ENCODE measurements around the gene POLR2A. TPM values are rescaled to one million over a fixed set of nuclear protein-coding genes. Genes with fewer than 3 reads are reported as not detected.

POLR2A gene
- total and polyA plus RNA-seq, 8 donors, result 90.8 to 118 (median 109) TPM

Other genes starting within 250 kb of the POLR2A start
Only the 30 nearest of the 40 such genes appear.
- under 1 TPM; 0.60 to 0.85 TPM for gene SLC2A4, start 202.6 kb upstream of the POLR2A start, total RNA-seq
- 1 to 10 TPM in 4 of 6 donors, under 1 TPM in 2; 0.93 to 1.5 (median 1.3) TPM for gene SLC2A4, start 202.6 kb upstream of the POLR2A start, polyA plus RNA-seq (ENCODE audit: insufficient read length in 6 of 6)
- gene YBX2, start 189.7 kb upstream of the POLR2A start, total RNA-seq, result under 1 TPM; 0.37 to 0.67 TPM
- 1 to 10 TPM; 1.3 to 2.5 (median 1.6) TPM for gene YBX2, start 189.7 kb upstream of the POLR2A start, polyA plus RNA-seq (ENCODE audit: insufficient read length in 6 of 6)
- gene EIF5A, start 176.7 kb upstream of the POLR2A start, total RNA-seq, result 100 to 1,000 TPM; 307 to 622 TPM
- 100 to 1,000 TPM; 213 to 323 (median 262) TPM for gene EIF5A, start 176.7 kb upstream of the POLR2A start, polyA plus RNA-seq (ENCODE audit: insufficient read length in 6 of 6)
- 10 to 100 TPM; 48.2 to 54.9 TPM for gene GPS2, start 169.0 kb upstream of the POLR2A start, total RNA-seq
- gene GPS2, start 169.0 kb upstream of the POLR2A start, polyA plus RNA-seq (ENCODE audit: insufficient read length in 6 of 6), result 100 to 1,000 TPM in 1 of 6 donors, 10 to 100 TPM in 5; 73.0 to 102 (median 81.9) TPM
- gene NEURL4, start 155.0 kb upstream of the POLR2A start, total RNA-seq, result 10 to 100 TPM; 27.8 to 35.2 TPM
- 10 to 100 TPM; 22.2 to 36.8 (median 27.9) TPM for gene NEURL4, start 155.0 kb upstream of the POLR2A start, polyA plus RNA-seq (ENCODE audit: insufficient read length in 6 of 6)
- gene ACAP1, start 147.8 kb upstream of the POLR2A start, total RNA-seq, result 10 to 100 TPM in 1 of 2 donors, 1 to 10 TPM in 1; 9.9 to 51.4 TPM
- gene ACAP1, start 147.8 kb upstream of the POLR2A start, polyA plus RNA-seq (ENCODE audit: insufficient read length in 6 of 6), result 10 to 100 TPM in 2 of 6 donors, 1 to 10 TPM in 4; 6.7 to 11.3 (median 8.1) TPM
- gene KCTD11, start 132.2 kb upstream of the POLR2A start, total RNA-seq, result 10 to 100 TPM; 10.3 to 10.7 TPM
- 10 to 100 TPM in 3 of 6 donors, 1 to 10 TPM in 3; 8.3 to 13.1 (median 9.9) TPM for gene KCTD11, start 132.2 kb upstream of the POLR2A start, polyA plus RNA-seq (ENCODE audit: insufficient read length in 6 of 6)
- not detected for gene TMEM95, start 129.2 kb upstream of the POLR2A start, total RNA-seq
- not detected for gene TMEM95, start 129.2 kb upstream of the POLR2A start, polyA plus RNA-seq (ENCODE audit: insufficient read length in 6 of 6)
- 1 to 10 TPM; 6.1 to 6.4 TPM for gene TNK1, start 103.3 kb upstream of the POLR2A start, total RNA-seq
- gene TNK1, start 103.3 kb upstream of the POLR2A start, polyA plus RNA-seq (ENCODE audit: insufficient read length in 6 of 6), result 1 to 10 TPM; 5.3 to 8.7 (median 6.4) TPM
- gene PLSCR3, start 89.8 kb upstream of the POLR2A start, total RNA-seq, result 10 to 100 TPM; 42.0 to 42.7 TPM
- gene PLSCR3, start 89.8 kb upstream of the POLR2A start, polyA plus RNA-seq (ENCODE audit: insufficient read length in 6 of 6), result 10 to 100 TPM; 46.0 to 62.5 (median 57.7) TPM
- 10 to 100 TPM; 50.7 to 56.0 TPM for gene TMEM256, start 80.3 kb upstream of the POLR2A start, total RNA-seq
- 10 to 100 TPM; 70.7 to 75.7 (median 72.5) TPM for gene TMEM256, start 80.3 kb upstream of the POLR2A start, polyA plus RNA-seq (ENCODE audit: insufficient read length in 6 of 6)
- gene NLGN2, start 76.5 kb upstream of the POLR2A start, total RNA-seq, result 10 to 100 TPM; 14.8 to 20.1 TPM
- gene NLGN2, start 76.5 kb upstream of the POLR2A start, polyA plus RNA-seq (ENCODE audit: insufficient read length in 6 of 6), result 10 to 100 TPM; 25.3 to 34.4 (median 30.1) TPM
- not detected for gene SPEM1, start 64.0 kb upstream of the POLR2A start, total RNA-seq
- not detected for gene SPEM1, start 64.0 kb upstream of the POLR2A start, polyA plus RNA-seq (ENCODE audit: insufficient read length in 6 of 6)
- not detected for gene SPEM2, start 58.8 kb upstream of the POLR2A start, total RNA-seq
- gene SPEM2, start 58.8 kb upstream of the POLR2A start, polyA plus RNA-seq (ENCODE audit: insufficient read length in 6 of 6), result not detected
- gene SPEM3, start 55.5 kb upstream of the POLR2A start, total RNA-seq, result not detected
- gene SPEM3, start 55.5 kb upstream of the POLR2A start, polyA plus RNA-seq (ENCODE audit: insufficient read length in 6 of 6), result not detected
- gene TMEM102, start 48.9 kb upstream of the POLR2A start, total RNA-seq, result 1 to 10 TPM; 7.2 to 9.6 TPM
- 1 to 10 TPM; 2.1 to 3.3 (median 2.6) TPM for gene TMEM102, start 48.9 kb upstream of the POLR2A start, polyA plus RNA-seq (ENCODE audit: insufficient read length in 6 of 6)
- gene FGF11, start 44.9 kb upstream of the POLR2A start, total RNA-seq, result 1 to 10 TPM in 1 of 2 donors, under 1 TPM in 1; 0.97 to 1.7 TPM
- 1 to 10 TPM; 1.7 to 2.8 (median 2.3) TPM for gene FGF11, start 44.9 kb upstream of the POLR2A start, polyA plus RNA-seq (ENCODE audit: insufficient read length in 6 of 6)
- 10 to 100 TPM; 10.6 to 12.1 TPM for gene CHRNB1, start 39.3 kb upstream of the POLR2A start, total RNA-seq
- 10 to 100 TPM in 2 of 6 donors, 1 to 10 TPM in 4; 7.0 to 10.3 (median 9.6) TPM for gene CHRNB1, start 39.3 kb upstream of the POLR2A start, polyA plus RNA-seq (ENCODE audit: insufficient read length in 6 of 6)
- gene ZBTB4, start 4.7 kb upstream of the POLR2A start, total RNA-seq, result 10 to 100 TPM; 46.2 to 63.2 TPM
- gene ZBTB4, start 4.7 kb upstream of the POLR2A start, polyA plus RNA-seq (ENCODE audit: insufficient read length in 6 of 6), result 10 to 100 TPM; 39.7 to 49.7 (median 42.8) TPM
- gene SLC35G6, start 2.9 kb upstream of the POLR2A start, total RNA-seq, result not detected
- gene SLC35G6, start 2.9 kb upstream of the POLR2A start, polyA plus RNA-seq (ENCODE audit: insufficient read length in 6 of 6), result under 1 TPM; 0.17 to 0.35 (median 0.35) TPM
- gene TNFSF12, start 64.7 kb downstream of the POLR2A start, total RNA-seq, result 10 to 100 TPM; 48.5 to 50.5 TPM
- gene TNFSF12, start 64.7 kb downstream of the POLR2A start, polyA plus RNA-seq (ENCODE audit: insufficient read length in 6 of 6), result 10 to 100 TPM; 23.6 to 30.7 (median 28.4) TPM
- 10 to 100 TPM; 79.2 to 87.4 TPM for gene TNFSF13, start 74.4 kb downstream of the POLR2A start, total RNA-seq
- gene TNFSF13, start 74.4 kb downstream of the POLR2A start, polyA plus RNA-seq (ENCODE audit: insufficient read length in 6 of 6), result 10 to 100 TPM; 13.5 to 21.9 (median 19.8) TPM
- gene SENP3, start 77.6 kb downstream of the POLR2A start, total RNA-seq, result 10 to 100 TPM; 43.5 to 48.6 TPM
- gene SENP3, start 77.6 kb downstream of the POLR2A start, polyA plus RNA-seq (ENCODE audit: insufficient read length in 6 of 6), result 10 to 100 TPM; 61.9 to 72.5 (median 69.5) TPM
- gene CD68, start 95.3 kb downstream of the POLR2A start, total RNA-seq, result 100 to 1,000 TPM; 305 to 427 TPM
- gene CD68, start 95.3 kb downstream of the POLR2A start, polyA plus RNA-seq (ENCODE audit: insufficient read length in 6 of 6), result 10 to 100 TPM; 23.1 to 35.7 (median 30.5) TPM
- gene MPDU1, start 99.5 kb downstream of the POLR2A start, total RNA-seq, result 10 to 100 TPM; 81.4 to 87.5 TPM
- gene MPDU1, start 99.5 kb downstream of the POLR2A start, polyA plus RNA-seq (ENCODE audit: insufficient read length in 6 of 6), result 10 to 100 TPM; 77.8 to 96.1 (median 85.8) TPM
- under 1 TPM in 1 of 2 donors, not detected in 1; 0.31 TPM for gene SOX15, start 105.7 kb downstream of the POLR2A start, total RNA-seq
- 1 to 10 TPM; 1.5 to 2.0 (median 1.9) TPM for gene SOX15, start 105.7 kb downstream of the POLR2A start, polyA plus RNA-seq (ENCODE audit: insufficient read length in 6 of 6)
- gene FXR2, start 130.5 kb downstream of the POLR2A start, total RNA-seq, result 10 to 100 TPM; 30.6 to 34.6 TPM
- 10 to 100 TPM; 35.9 to 47.5 (median 40.5) TPM for gene FXR2, start 130.5 kb downstream of the POLR2A start, polyA plus RNA-seq (ENCODE audit: insufficient read length in 6 of 6)
- 10 to 100 TPM; 59.8 to 77.3 TPM for gene SAT2, start 143.5 kb downstream of the POLR2A start, total RNA-seq
- gene SAT2, start 143.5 kb downstream of the POLR2A start, polyA plus RNA-seq (ENCODE audit: insufficient read length in 6 of 6), result 10 to 100 TPM; 78.2 to 95.9 (median 87.2) TPM
- gene SHBG, start 145.8 kb downstream of the POLR2A start, total RNA-seq, result under 1 TPM in 1 of 2 donors, not detected in 1; 0.50 TPM
- gene SHBG, start 145.8 kb downstream of the POLR2A start, polyA plus RNA-seq (ENCODE audit: insufficient read length in 6 of 6), result 1 to 10 TPM in 5 of 6 donors, under 1 TPM in 1; 0.72 to 2.2 (median 1.3) TPM
- 1 to 10 TPM in 1 of 2 donors, under 1 TPM in 1; 0.68 to 2.4 TPM for gene ATP1B2, start 166.6 kb downstream of the POLR2A start, total RNA-seq
- 10 to 100 TPM; 23.2 to 31.3 (median 28.7) TPM for gene ATP1B2, start 166.6 kb downstream of the POLR2A start, polyA plus RNA-seq (ENCODE audit: insufficient read length in 6 of 6)